Epithelial cell of prostate (primary cell): ENCODE results near the gene LIM2.
"Not testable (repeated sequence)": the region's sequence is repeated elsewhere in the genome, so short reads cannot be mapped to it uniquely, and the experiment has no call there.

Source experiments
- DNase-seq: peaks from one replicate; pipeline ENCODE4 v3.0.0-alpha.2; 2011; ENCODE audit warnings: low read depth, low spot score
- H3K27ac ChIP-seq: fragments of 450-650 bp; 2 replicates; pipeline ENCODE4 v1.5.1; 2017; ENCODE audit warnings: mild to moderate bottlenecking

Gene LIM2

DNA sequence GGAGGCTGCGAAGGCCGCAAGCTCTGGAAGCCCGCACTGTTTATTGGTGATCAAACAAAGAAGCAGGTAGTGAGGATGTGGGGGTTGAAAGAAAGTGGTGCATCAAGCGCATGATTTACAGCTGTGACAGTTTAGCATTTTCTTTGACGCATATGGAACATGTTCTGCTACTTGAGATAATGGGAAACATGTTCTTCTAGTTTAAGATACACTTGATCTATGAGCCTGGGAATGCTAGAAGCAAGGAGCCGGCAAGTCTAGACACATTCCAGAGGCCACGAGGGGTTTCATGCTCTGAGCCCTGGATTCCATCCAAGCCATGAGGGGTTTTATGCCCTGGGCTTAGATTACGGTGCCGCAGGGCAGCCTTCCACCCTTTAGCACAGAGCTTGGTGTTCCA, 9.7 kb upstream of the LIM2 start:
- not testable (repeated sequence) for DNase-seq, H3K27ac ChIP-seq

GRCh38 chr19:51396175-51396574, 8.4 kb upstream of the LIM2 start:
- no peak for DNase-seq
- no peak overlapping the region for H3K27ac ChIP-seq

GRCh38 chr19:51394050-51394836, 6.5 kb upstream of the LIM2 start:
- DNase-seq = peak; percentile 93
- H3K27ac ChIP-seq = peak overlapping the region; percentile 59

GRCh38 chr19:51392701-51393100, 4.9 kb upstream of the LIM2 start:
- DNase-seq = no peak
- no peak overlapping the region for H3K27ac ChIP-seq

GRCh38 chr19:51391073-51391611, 3.4 kb upstream of the LIM2 start:
- no peak overlapping the region for H3K27ac ChIP-seq
- no peak for DNase-seq

DNA sequence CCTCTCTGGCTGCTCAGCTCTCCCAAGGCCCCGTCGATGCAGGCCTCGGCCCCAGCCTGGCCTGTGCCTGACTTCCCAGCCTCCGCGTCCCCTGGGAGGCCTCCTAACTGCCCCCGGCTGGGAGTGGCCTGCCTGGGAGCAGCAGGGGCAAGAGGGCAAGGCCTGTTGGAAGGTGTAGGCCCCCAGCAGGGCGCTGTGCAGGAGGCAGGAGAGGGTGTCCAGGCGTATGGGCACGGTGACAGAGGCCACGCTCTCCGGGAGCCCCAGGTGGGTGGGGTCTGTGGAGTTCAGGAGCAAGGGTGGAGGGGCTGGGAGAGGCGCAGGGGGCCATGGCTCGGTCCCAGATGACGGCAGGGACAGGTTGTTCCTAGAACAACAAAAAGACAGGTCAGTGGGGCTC, 1.4 kb upstream of the LIM2 start:
- no peak for DNase-seq
- H3K27ac ChIP-seq = no peak overlapping the region

DNA sequence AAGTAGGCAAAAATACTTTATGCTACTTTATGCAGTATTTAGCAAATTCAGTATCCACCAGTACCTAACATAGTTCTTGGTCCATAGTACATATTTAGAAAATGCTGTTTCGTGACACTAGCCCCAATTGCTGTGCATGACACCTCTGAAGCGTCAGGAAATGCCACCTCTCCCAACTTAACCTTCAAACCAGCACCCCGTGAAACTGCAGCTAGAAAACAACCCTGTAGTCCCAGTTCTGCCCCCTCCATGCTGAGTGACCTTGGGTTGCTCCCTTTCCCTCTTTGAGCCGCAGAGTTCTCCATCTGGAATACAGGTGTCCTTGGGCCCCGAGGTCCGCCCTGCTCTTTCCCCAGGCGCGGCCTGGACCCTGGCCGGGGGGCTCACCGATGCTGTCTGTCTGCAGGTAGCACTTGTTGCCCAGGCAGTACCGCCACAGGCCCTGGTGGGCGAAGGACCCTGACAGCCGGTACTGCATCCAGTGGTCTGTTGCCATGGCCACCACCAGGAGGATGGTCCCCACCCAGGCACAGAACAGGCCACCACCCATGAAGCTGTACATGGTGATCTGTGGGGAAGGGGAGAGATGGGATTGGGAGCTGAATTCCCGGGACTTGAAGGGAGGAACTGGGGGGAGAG, 773 bp downstream of the LIM2 start:
- no peak for DNase-seq
- no peak overlapping the region for H3K27ac ChIP-seq

- DNase-seq = no peak
- no peak overlapping the region for H3K27ac ChIP-seq
Measured at GRCh38 chr19:51382004-51382403, 5.8 kb downstream of the LIM2 start.

- DNase-seq = no peak
- H3K27ac ChIP-seq = no peak overlapping the region
Measured at GRCh38 chr19:51380379-51380778, 7.4 kb downstream of the LIM2 start.

- H3K27ac ChIP-seq = no peak overlapping the region
- DNase-seq = no peak
Measured at GRCh38 chr19:51377422-51377821, 10.4 kb downstream of the LIM2 start.

- DNase-seq = no peak
- no peak overlapping the region for H3K27ac ChIP-seq
Measured at GRCh38 chr19:51375504-51376221, 12.1 kb downstream of the LIM2 start.

DNA sequence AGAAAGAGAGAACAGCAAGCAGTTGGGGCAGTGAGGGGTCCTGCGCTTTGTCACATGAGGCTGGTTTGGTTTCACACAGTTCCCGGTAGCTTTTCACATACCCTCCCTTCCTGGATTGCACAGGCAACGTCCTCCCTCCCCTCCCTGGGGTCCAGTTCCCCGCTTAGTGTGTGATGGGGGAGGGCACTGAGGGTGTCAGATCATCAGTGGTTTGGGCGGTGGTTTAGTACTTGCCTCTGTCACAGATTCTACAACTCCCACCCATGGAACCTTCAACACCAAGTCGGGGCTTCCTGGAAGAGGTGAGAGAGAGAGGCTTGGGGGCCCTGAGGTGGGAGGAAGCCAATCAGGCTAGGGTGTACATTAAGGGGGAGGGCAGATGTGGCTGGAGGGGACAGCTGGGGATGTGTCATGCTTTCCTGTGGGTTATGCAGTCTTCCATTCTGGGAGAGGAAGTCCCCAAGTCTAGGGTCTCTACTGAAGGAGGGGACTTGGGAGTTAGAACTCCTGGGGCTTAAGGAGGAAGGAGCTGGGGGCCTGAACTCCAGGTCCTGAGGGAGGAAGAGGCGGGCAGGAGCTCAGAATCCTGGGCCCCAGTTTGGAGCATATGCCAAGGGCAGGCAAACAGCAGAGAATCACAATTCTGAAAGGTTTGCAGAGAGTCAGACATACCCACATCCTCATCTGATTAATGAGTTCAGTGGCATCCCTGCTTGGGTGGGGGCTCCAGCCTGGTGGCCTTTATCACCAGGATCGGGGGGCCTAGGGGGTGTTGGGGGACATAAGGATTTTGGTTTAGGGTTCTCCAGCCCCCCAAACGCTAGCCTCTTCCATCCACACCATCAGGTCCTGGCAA, 14.9 kb downstream of the LIM2 start, which contains the start of gene NKG7:
NKG7 (minus strand) TSS at position 6 of the 856 bp plus-strand sequence. CDS start 119 bp downstream, outside the sequence.
- DNase-seq = no peak
- H3K27ac ChIP-seq = no peak within 1 kb of the TSS

DNA sequence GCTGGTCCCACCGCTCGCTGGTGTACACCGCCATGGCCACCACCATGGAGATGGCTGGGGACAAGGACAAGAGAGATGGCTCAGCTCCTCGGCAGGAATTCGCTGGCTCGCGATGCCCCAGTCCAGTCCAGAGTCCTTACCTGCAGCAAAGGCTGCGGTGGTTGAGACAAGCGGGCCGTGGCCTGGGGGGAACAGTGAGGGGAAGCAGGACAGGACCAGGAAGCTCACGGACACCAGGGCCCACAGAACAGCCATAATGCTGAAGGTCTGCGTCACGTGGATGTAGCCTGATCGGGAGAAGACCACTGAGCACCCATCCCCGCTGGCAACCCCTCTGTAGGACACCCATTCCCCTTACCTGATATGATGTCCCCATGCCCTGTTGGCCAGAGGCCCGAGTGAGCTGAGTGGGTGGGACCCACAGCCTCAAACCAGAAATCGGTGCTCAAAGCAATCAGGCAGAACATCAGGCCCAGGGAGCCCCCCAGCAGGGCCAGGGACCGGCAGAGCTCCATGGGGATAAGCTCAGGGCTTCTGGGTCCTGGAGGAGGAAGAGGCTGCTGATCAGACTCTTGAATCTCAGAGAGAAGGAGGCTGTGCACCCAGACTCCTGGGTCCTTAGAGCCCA, 15.6 kb downstream of the LIM2 start:
- H3K27ac ChIP-seq = no peak overlapping the region
- no peak for DNase-seq

- no peak overlapping the region for H3K27ac ChIP-seq
- no peak for DNase-seq
Measured at GRCh38 chr19:51371186-51371690, 16.5 kb downstream of the LIM2 start.

- H3K27ac ChIP-seq = no peak overlapping the region
- DNase-seq = no peak
Measured at GRCh38 chr19:51370230-51370629, 17.5 kb downstream of the LIM2 start.

DNA sequence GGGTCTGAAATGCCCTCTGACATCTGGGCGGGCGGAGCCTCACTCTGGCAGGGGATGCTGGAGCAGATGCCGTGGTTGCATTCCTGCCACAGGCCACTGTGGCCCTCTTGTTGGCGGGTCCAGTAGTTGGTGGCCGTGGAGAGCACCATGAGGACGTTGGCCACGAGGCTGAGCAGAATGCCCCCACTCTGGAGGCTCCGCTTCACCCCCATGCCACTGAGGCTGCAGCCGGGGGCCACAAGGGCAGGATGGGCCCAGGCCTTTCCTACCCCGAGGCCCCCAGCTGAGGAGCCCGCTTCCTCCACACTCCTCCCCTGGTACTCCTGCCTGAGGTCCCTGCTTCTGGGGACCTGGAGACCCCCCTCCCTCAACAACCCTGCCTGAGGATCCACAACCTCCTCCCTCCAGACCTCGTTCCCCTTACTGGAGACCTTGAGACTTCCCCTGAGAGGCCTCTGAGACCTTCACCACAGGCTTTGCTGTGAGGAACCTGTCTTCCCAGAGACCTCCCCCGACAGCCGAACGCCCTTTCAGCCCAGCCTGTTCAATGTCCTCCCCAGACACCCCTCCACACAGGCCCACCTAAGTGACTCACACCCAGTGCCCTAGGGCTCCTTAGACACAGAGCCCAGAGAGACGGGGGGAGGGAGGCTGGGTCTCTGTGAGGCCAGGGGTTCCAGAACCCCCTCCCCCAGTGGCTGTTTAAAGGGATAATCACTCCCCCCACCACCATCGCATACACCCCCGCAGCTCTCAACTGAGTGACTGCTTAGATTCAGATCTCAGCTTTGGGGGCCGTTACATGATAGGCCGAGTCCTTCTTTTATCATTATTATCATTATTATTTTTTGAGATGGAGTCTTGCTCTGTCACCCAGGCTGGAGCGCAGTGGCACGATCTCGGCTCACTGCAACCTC, 19.1 kb downstream of the LIM2 start, which contains the start of gene CLDND2:
CLDND2 (minus strand) TSS at position 638 of the 917 bp plus-strand sequence; CDS start at position 212, 426 bp downstream.
- no peak for DNase-seq
- peak within 1 kb of the TSS; percentile 74 for H3K27ac ChIP-seq

DNA sequence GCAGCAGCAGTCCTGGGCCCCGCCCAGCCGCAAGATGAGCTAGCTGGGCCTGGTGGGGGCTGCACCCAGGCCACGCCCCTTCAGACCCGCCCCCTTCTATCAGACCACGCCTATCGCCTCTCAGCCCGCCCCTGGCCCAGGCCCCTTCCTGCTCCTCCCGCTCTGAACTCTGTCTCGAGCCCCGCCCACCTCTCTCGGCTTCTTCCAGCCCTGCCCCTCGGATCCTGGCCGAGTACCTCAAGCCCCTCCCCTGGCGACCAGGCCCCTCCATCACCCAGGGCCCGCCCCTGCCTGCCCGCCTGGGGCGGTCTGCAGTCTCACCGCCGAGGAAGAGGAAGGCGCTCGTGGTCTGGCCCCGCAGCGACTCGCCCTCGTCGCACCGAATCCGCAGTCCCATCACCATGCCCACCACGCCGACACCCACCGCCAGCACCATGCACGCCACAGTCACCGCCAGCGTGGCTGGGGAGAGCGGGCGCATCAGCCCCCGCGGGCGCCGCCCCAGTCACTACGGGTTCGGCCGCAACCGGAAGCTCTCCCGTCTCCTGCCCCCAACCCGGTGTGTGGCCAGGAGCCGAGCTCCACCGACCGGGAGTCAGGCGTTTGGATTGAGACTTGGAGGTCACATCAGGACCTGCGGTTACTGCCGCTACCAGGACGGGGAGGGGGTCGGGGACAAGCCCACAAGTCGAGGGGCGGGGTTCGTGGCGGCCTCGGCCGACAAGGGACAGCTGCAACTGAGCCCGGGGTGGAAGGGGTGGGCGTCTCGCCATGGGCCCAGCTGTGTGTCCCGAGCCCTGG, 20.0 kb downstream of the LIM2 start:
- peak overlapping the region; percentile 74 for H3K27ac ChIP-seq
- DNase-seq = peak; percentile 78
